ENCODE results near the gene GTF3A. TPM values are rescaled to one million over a fixed set of nuclear protein-coding genes. Genes with fewer than 3 reads are reported as not detected.

GTF3A gene
- total and polyA plus RNA-seq, 2 of the 4 experiments (the other 2 are of a cell fraction) = 74.1 to 116 TPM

- in situ Hi-C loops (cut with MboI; ENCODE audit: low sequenced_read_pairs) = no loop called here
- peaks cover 13 to 39% of the 10 kb centered on the region in 2 experiments for H3K79me1 ChIP-seq (ENCODE audit: low read depth in 1 of 2, low read length in 2 of 2)
- no peak overlapping the region for H4K91ac ChIP-seq (ENCODE audit: insufficient read depth, low read depth, low read length)
- H2AFZ ChIP-seq (replicated peaks; ENCODE audit: low read length, poor library complexity) = no peak overlapping the region
- no peak overlapping the region for H2BK20ac ChIP-seq (ENCODE audit: low read depth, low read length)
- dilution Hi-C loops (cut with HindIII; ENCODE audit: low sequenced_read_pairs, unreplicated experiment) = no loop called here
- ChIA-PET POLR2A (ENCODE audit: unreplicated experiment) (no interaction called here), CTCF (interaction anchor here (0.6 kb wide), 2 partner anchors 32 to 72 kb away, joined by 3 read pairs; no protein-coding TSS in a partner anchor)
- no peaks in the 10 kb centered on the region for H3K9me3 ChIP-seq (ENCODE audit: control insufficient read depth, insufficient read depth, low read length)
- H3K9me1 ChIP-seq (ENCODE audit: insufficient read depth, low read length) = peaks cover 7% of the 10 kb centered on the region
- no peak overlapping the region for H3K14ac ChIP-seq (replicated peaks; ENCODE audit: low read depth, low read length)
- no peak overlapping the region for H3K18ac ChIP-seq (ENCODE audit: low read depth, low read length)
- peaks cover 3% of the 10 kb centered on the region for H3K36me3 ChIP-seq (ENCODE audit: control insufficient read depth, insufficient read depth, low read length)
- no peak overlapping the region for H3K9ac ChIP-seq (ENCODE audit: low read depth, low read length)
- H2BK5ac ChIP-seq (ENCODE audit: low read depth, low read length, poor library complexity, severe bottlenecking) = no peak overlapping the region
- no peaks in the 10 kb centered on the region for H3K27me3 ChIP-seq (ENCODE audit: control insufficient read depth, insufficient read depth, low read length)
- H4K8ac ChIP-seq (ENCODE audit: low read depth in 2 of 2, low read length in 2 of 2) = no peak overlapping the region
- no CpG with 5 or more reads among the region's 7 CpGs for WGBS, 2 experiments (ENCODE audit: extremely low coverage in 2 of 2, insufficient read length in 1 of 2)
- H4K20me1 ChIP-seq (ENCODE audit: insufficient read depth, low read length) = no peaks in the 10 kb centered on the region
- no peak overlapping the region for H3K4ac ChIP-seq (ENCODE audit: low read depth, low read length)
- H3K4me3 ChIP-seq (ENCODE audit: insufficient read depth, low read depth, low read length) = no peak overlapping the region
- H2AK9ac ChIP-seq (replicated peaks; ENCODE audit: low read depth, low read length, poor library complexity) = no peak overlapping the region
- no peak overlapping the region for H2AK5ac ChIP-seq (ENCODE audit: low read depth, low read length)
- peaks cover 4% of the 10 kb centered on the region for H3K4me1 ChIP-seq (ENCODE audit: control insufficient read depth, insufficient read depth, low read length)
- intact Hi-C loops (cut with micrococcal nuclease) = no loop called here
- ATAC-seq (ENCODE audit: low read depth) = no peak
- H3K56ac ChIP-seq (ENCODE audit: extremely low read depth, insufficient read depth, low read length) = no peak overlapping the region
- H4K5ac ChIP-seq (ENCODE audit: low read depth, low read length) = no peak overlapping the region
- H3K23ac ChIP-seq (ENCODE audit: low read depth, low read length) = no peak overlapping the region
- no peak overlapping the region for H2BK15ac ChIP-seq (ENCODE audit: low read depth, low read length)
- no TSS peak for BruUV-seq (replicated peaks)
- H3K27ac ChIP-seq (ENCODE audit: insufficient read depth, low read length) = no peak overlapping the region
- no peak for DNase-seq
- H3K4me2 ChIP-seq (ENCODE audit: low read depth, low read length) = no peak overlapping the region
- no peak overlapping the region for H2BK120ac ChIP-seq (ENCODE audit: low read depth, low read length)
- no peak for TF ChIP-seq RFX5 (IDR thresholded peaks at IDR 0.05; ENCODE audit: low read depth, low read length)
- no peak for TF ChIP-seq MAZ (IDR thresholded peaks at IDR 0.05; ENCODE audit: borderline replicate concordance, low read depth, low read length)
- TF ChIP-seq RAD21 (IDR thresholded peaks at IDR 0.05; ENCODE audit: low read length) = no peak
- no peak for TF ChIP-seq ELK1 (IDR thresholded peaks at IDR 0.05; ENCODE audit: borderline replicate concordance, low read depth, low read length)
- no peak for TF ChIP-seq MXI1 (IDR thresholded peaks at IDR 0.05; ENCODE audit: borderline replicate concordance, low read depth, low read length)
- TF ChIP-seq SMC3 (IDR thresholded peaks at IDR 0.05; ENCODE audit: low read depth, low read length) = no peak
- TF ChIP-seq FOS (IDR thresholded peaks at IDR 0.05; ENCODE audit: low read depth, low read length) = no peak
- TF ChIP-seq CTCF (conservative IDR thresholded peaks at IDR 0.05; ENCODE audit: low read depth, low read length) = no peak
- TF ChIP-seq USF2 (IDR thresholded peaks at IDR 0.05; ENCODE audit: low read depth, low read length) = no peak
- TF ChIP-seq BHLHE40 (IDR thresholded peaks at IDR 0.05; ENCODE audit: low read depth, low read length) = no peak
- TF ChIP-seq POLR2A (IDR thresholded peaks at IDR 0.05; ENCODE audit: low read depth, low read length) = no peak
Observed at GRCh38 chr13:27446986-27447583, 22.7 kb downstream of the GTF3A start.

Measured in IMR-90 (cell line).